MM.1S (cell line): ENCODE data around the gene CREB1.

Experiments
- EZH2 ChIP-seq: fragments of 300-600 bp; sonication (generic); optimal IDR thresholded peaks from 2 replicates; pipeline ENCODE3; 2017; ENCODE audit warnings: low read depth, mild to moderate bottlenecking, antibody characterized with exemption, low read length, mixed read lengths
- EZH2phosphoT487 ChIP-seq: fragments of 300-600 bp; sonication (generic); IDR thresholded peaks from 2 replicates; pipeline ENCODE4 v1.6.1; 2018; ENCODE audit warnings: antibody characterized with exemption, low read length
- TF ChIP-seq, protein P1 (sequence below): fragments of 300-600 bp; sonication (generic); IDR thresholded peaks from 2 replicates; pipeline ENCODE4 v1.5.1; 2016; ENCODE audit warnings: antibody characterized with exemption, low read length, mixed read lengths

GRCh38 chr2:207514451-207514850 lies 15.3 kb upstream of the CREB1 start:
- TF ChIP-seq, protein P1, sequence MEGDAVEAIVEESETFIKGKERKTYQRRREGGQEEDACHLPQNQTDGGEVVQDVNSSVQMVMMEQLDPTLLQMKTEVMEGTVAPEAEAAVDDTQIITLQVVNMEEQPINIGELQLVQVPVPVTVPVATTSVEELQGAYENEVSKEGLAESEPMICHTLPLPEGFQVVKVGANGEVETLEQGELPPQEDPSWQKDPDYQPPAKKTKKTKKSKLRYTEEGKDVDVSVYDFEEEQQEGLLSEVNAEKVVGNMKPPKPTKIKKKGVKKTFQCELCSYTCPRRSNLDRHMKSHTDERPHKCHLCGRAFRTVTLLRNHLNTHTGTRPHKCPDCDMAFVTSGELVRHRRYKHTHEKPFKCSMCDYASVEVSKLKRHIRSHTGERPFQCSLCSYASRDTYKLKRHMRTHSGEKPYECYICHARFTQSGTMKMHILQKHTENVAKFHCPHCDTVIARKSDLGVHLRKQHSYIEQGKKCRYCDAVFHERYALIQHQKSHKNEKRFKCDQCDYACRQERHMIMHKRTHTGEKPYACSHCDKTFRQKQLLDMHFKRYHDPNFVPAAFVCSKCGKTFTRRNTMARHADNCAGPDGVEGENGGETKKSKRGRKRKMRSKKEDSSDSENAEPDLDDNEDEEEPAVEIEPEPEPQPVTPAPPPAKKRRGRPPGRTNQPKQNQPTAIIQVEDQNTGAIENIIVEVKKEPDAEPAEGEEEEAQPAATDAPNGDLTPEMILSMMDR = no peak
- no peak for TF ChIP-seq EZH2
- TF ChIP-seq EZH2phosphoT487 = no peak
